ENCODE measurements around the gene TMEM39A. TPM values are rescaled to one million over a fixed set of nuclear protein-coding genes. Genes with fewer than 3 reads are reported as not detected.

TMEM39A gene
- total and polyA plus RNA-seq, 2 donors (not counting 3 experiments of a cell fraction or from before 2014, with no cell fraction given), result 44.6 to 56.0 TPM

DNA sequence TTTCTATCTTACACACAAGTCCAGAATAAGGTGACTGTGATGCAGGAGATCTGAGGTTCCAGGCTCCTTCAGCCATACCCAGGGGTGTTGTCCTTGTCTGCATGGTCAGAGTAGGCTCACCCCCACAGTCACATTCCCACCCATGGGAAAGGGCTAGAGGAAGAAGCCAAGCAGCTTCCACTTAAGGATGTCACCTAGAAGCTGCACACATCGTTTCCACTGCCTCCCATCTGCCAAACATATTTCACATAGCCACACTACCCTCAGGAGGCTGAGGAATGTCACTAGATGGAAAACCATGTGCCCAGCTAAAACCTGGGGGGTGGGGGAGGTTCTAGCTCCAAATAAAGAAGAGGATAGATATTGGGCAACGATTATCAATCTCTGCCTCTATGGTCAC lies 58.1 kb downstream of the TMEM39A start:
- peaks cover 2% of the 10 kb centered on the region for H3K79me2 ChIP-seq (ENCODE audit: control insufficient read depth, insufficient read depth, low read length)
- POLR2A ChIA-PET, result no interaction called here
- H3K9ac ChIP-seq (replicated peaks; ENCODE audit: extremely low read depth, insufficient read depth, low read length), result no peak overlapping the region
- CTCF ChIA-PET, result interaction anchor here (0.8 kb wide), 1 partner anchor 8 kb away, joined by 3 read pairs; no protein-coding TSS in a partner anchor
- no peaks in the 10 kb centered on the region for H3K9me3 ChIP-seq (replicated peaks; ENCODE audit: control insufficient read depth, insufficient read depth, low read length)
- no TSS peak for BruUV-seq (replicated peaks)
- FAIRE-seq (no peak), DNase-seq (ENCODE audit: low read depth, low spot score) (no peak)
- H4K20me1 ChIP-seq (replicated peaks; ENCODE audit: control insufficient read depth, extremely low read depth, insufficient read depth, low read length), result no peaks in the 10 kb centered on the region
- no peaks in the 10 kb centered on the region for H3K9me1 ChIP-seq (replicated peaks; ENCODE audit: control insufficient read depth, extremely low read depth, insufficient read depth, low read length)
- no peak overlapping the region for H3K27ac ChIP-seq (ENCODE audit: insufficient read depth, low read depth, low read length)
- TF ChIP-seq, protein P1, sequence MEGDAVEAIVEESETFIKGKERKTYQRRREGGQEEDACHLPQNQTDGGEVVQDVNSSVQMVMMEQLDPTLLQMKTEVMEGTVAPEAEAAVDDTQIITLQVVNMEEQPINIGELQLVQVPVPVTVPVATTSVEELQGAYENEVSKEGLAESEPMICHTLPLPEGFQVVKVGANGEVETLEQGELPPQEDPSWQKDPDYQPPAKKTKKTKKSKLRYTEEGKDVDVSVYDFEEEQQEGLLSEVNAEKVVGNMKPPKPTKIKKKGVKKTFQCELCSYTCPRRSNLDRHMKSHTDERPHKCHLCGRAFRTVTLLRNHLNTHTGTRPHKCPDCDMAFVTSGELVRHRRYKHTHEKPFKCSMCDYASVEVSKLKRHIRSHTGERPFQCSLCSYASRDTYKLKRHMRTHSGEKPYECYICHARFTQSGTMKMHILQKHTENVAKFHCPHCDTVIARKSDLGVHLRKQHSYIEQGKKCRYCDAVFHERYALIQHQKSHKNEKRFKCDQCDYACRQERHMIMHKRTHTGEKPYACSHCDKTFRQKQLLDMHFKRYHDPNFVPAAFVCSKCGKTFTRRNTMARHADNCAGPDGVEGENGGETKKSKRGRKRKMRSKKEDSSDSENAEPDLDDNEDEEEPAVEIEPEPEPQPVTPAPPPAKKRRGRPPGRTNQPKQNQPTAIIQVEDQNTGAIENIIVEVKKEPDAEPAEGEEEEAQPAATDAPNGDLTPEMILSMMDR (IDR thresholded peaks at IDR 0.05; ENCODE audit: extremely low read depth in 1 of 2, insufficient read depth in 1 of 2, low read depth in 1 of 2, low read length in 2 of 2), result no peak
- no peak for TF ChIP-seq MAX (IDR thresholded peaks at IDR 0.05; ENCODE audit: insufficient read depth, insufficient read length)
- no peak for TF ChIP-seq JUN (IDR thresholded peaks at IDR 0.05; ENCODE audit: borderline replicate concordance, insufficient read depth, insufficient read length, low read depth)
- no peak for TF ChIP-seq FOS (IDR thresholded peaks at IDR 0.05; ENCODE audit: borderline replicate concordance, insufficient read depth, low read length)
- TF ChIP-seq EZH2 (IDR thresholded peaks at IDR 0.05; ENCODE audit: borderline replicate concordance, low read depth, low read length, severe bottlenecking), result no peak
- no peak for TF ChIP-seq POLR2A (IDR thresholded peaks at IDR 0.05; ENCODE audit: low read depth, low read length)
- TF ChIP-seq GATA2 (IDR thresholded peaks at IDR 0.05; ENCODE audit: insufficient read depth, insufficient read length, low read depth, low read length), result no peak
- dilution Hi-C loops (cut with MboI; ENCODE audit: extremely low pct_ligation_motif_present, low sequenced_read_pairs) (no loop called here), intact Hi-C loops (cut with micrococcal nuclease) (no loop called here)
- H3K27me3 ChIP-seq (ENCODE audit: control insufficient read depth in 2 of 2, insufficient read depth in 2 of 2, low read length in 2 of 2), result no peaks in the 10 kb centered on the region
- H2AFZ ChIP-seq (ENCODE audit: low read depth, low read length), result no peak overlapping the region
- no peaks in the 10 kb centered on the region for H3K4me1 ChIP-seq (ENCODE audit: control insufficient read depth, extremely low read depth, insufficient read depth, low read length)
- no peak overlapping the region for H3K4me2 ChIP-seq (ENCODE audit: insufficient read depth, low read length)
- H3K36me3 ChIP-seq (ENCODE audit: control insufficient read depth in 2 of 2, extremely low read depth in 1 of 2, insufficient read depth in 2 of 2, low read length in 2 of 2), result peaks cover 32 to 36% of the 10 kb centered on the region in 2 experiments
- H3K4me3 ChIP-seq (replicated peaks in 1 of 3; ENCODE audit: insufficient read depth in 1 of 3, low read depth in 1 of 3, low read length in 3 of 3), result no peak overlapping the region

Data from endothelial cell of umbilical vein (primary cell).